HL-60 (cell line): Measurements from ENCODE around the gene ZNF711.

ENCODE experiments used
- CTCF ChIP-seq: IDR thresholded peaks from one replicate; pipeline ENCODE4 v1.5.1; 2011; ENCODE audit warnings: low read length, control low read depth, inconsistent platforms; ENCODE audit not compliant: insufficient read depth
- GABPA ChIP-seq: IDR thresholded peaks from 2 replicates; pipeline ENCODE4 v1.6.1; 2012; ENCODE audit warnings: low read depth
- POLR2AphosphoS5 ChIP-seq: IDR thresholded peaks from 2 replicates; pipeline ENCODE4 v1.6.1; 2012; ENCODE audit warnings: low read depth
- REST ChIP-seq: IDR thresholded peaks from 2 replicates; pipeline ENCODE4 v1.6.1; 2012; ENCODE audit warnings: low read depth; ENCODE audit not compliant: insufficient replicate concordance
- SPI1 ChIP-seq: IDR thresholded peaks from 2 replicates; pipeline ENCODE4 v1.6.1; 2012; ENCODE audit warnings: low read depth, mild to moderate bottlenecking, borderline replicate concordance

DNA sequence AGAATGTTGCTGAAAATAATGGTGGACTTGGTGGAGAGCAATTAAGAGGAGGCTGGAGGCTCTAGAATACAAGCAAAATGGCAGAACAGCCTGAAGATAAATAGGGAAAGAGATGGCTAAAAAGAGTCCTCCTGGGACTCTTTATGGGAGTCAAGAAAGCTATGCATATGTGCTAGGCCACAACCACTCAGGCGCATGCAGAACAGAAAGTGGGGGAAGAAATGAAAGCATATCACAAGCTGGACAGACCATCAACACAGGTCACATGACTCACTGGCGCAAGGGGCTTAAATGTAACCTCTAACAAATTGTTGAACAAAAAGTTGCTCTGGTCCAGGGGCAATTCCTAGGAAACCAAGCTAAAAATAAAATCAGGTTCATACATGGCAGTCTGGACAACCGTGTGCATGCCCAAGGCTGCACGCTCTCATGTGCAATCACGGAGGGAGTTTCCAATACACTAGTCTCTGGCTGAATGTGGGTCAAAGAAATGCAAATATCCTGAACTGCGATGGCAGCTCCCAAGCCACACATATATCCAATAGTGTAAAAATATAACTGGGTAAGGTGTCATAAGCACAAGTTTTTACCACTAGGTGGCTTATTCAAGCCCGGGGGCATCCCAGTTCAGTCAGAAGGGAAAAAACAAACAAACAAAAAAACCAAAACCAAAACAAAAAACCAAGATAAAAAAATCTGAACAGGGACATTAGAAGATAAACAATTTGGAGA lies 45.4 kb downstream of the ZNF711 start:
- no peak for TF ChIP-seq CTCF
- no peak for TF ChIP-seq POLR2AphosphoS5
- no peak for TF ChIP-seq REST
- TF ChIP-seq GABPA, result no peak
- TF ChIP-seq SPI1, result no peak
